Adrenal gland (tissue), 5 donors: ENCODE results near the gene DSTYK.

Experiments
- CTCF ChIP-seq, 6 experiments: fragments of 450-650 bp in 4 of 6; fragments of 200-600 bp in 2 of 6; sonication (generic) in 1 of 6; IDR thresholded peaks; 1 replicate in 5 of 6; 2 replicates in 1 of 6; pipeline versions ENCODE4 v1.5.1 to v1.8.0; 2016 to 2021; ENCODE audit warnings: antibody characterized with exemption in 6 of 6, mild to moderate bottlenecking in 2 of 6, moderate library complexity in 1 of 6
- POLR2A ChIP-seq, 2 donors: fragments of 450-650 bp; IDR thresholded peaks; one replicate each; pipeline ENCODE4 v1.6.1; 2017; ENCODE audit warnings: antibody characterized with exemption in 2 of 2, mild to moderate bottlenecking in 2 of 2, moderate library complexity in 1 of 2
- donor health status: DM: no; HTN: no; CAD: no.

- TF ChIP-seq CTCF (IDR thresholded peaks at IDR 0.05), result no peak
- TF ChIP-seq POLR2A (IDR thresholded peaks at IDR 0.05), result no peak
Measured at GRCh38 chr1:205109269-205109668, 102.2 kb downstream of the DSTYK start.
